ENCODE results near the gene PCDHGA4. TPM values are rescaled to one million over a fixed set of nuclear protein-coding genes. Genes with fewer than 3 reads are reported as not detected.

PCDHGA4 gene
- total and polyA plus RNA-seq, 2 of the 13 experiments (the other 11 are each of a cell fraction or from before 2014, with no cell fraction given) = 0.49 to 0.58 TPM

- ChIA-PET POLR2A (no interaction called here), CTCF (ENCODE audit: low intra/inter-chr PET ratio, low total read pairs) (interaction anchor here (1.2 to 1.3 kb wide), 2 partner anchors 198 to 238 kb away, joined by 3 read pairs; no protein-coding TSS in a partner anchor)
- BruUV-seq (replicated peaks) = TSS peak; percentile 47
- DNase-seq (ENCODE audit: low spot score) (peak; percentile 58), ATAC-seq (peak; percentile 89), FAIRE-seq (peak; percentile 44)
- Histone ChIP-seq H4K20me1 (ENCODE audit: insufficient read depth, low read length) (no peaks in the 10 kb centered on the region), H3K27ac (ENCODE audit: extremely low read length, insufficient read depth, low read length) (no peak overlapping the region), H3K4me3 (replicated peaks in 1 of 3; ENCODE audit: insufficient read depth in 1 of 3, low read depth in 2 of 3, low read length in 3 of 3) (peak overlapping the region; percentile 32 to 58 (median 54); a peak in 5 of 6 replicates), H3K4me2 (ENCODE audit: low read depth, low read length) (peak overlapping the region; percentile 71), H3K79me2 (ENCODE audit: insufficient read depth, low read length) (no peaks in the 10 kb centered on the region), H3K4me1 (ENCODE audit: insufficient read depth, low read length) (peaks cover 18% of the 10 kb centered on the region), H3K36me3 (replicated peaks in 1 of 2; ENCODE audit: control insufficient read depth in 1 of 2, insufficient read depth in 2 of 2, low read length in 2 of 2) (no peaks in the 10 kb centered on the region), H2AFZ (ENCODE audit: low read length) (peak overlapping the region; percentile 91), H3K9ac (ENCODE audit: insufficient read depth, low read depth, low read length) (peak overlapping the region; percentile 54), H3K27me3 (ENCODE audit: control insufficient read depth in 1 of 2, insufficient read depth in 2 of 2, low read length in 2 of 2) (peaks cover 0 to 9% of the 10 kb centered on the region in 2 experiments; a peak in 2 of 5 replicates), H3K9me3 (ENCODE audit: low read length) (no peaks in the 10 kb centered on the region; the same call in 1 of the 2 replicates)
- in situ Hi-C loops (cut with HindIII; ENCODE audit: extremely low pct_ligation_motif_present, low pct_unique_long_range_greater_than_20kb) (no loop called here), intact Hi-C loops (cut with micrococcal nuclease; ENCODE audit: unreplicated experiment) (loop anchor here (5.0 kb wide), 1 partner anchor 236 kb away; no protein-coding TSS in a partner anchor)
- WGBS (ENCODE audit: low lambda C conversion rate) = 35% methylated on average over 27 of the region's 27 CpGs
- peak; percentile 26; the same call in 1 of the 2 replicates for TF ChIP-seq ZNF605 (CRISPR knock-in tag; IDR thresholded peaks at IDR 0.05)
- no peak for TF ChIP-seq ONECUT2 (CRISPR knock-in tag; IDR thresholded peaks at IDR 0.05)
- no peak for TF ChIP-seq GRHL1 (CRISPR knock-in tag; conservative IDR thresholded peaks at IDR 0.05)
- TF ChIP-seq POLR2G (IDR thresholded peaks at IDR 0.05; ENCODE audit: low read depth, low read length) = peak; percentile 34; the same call in 1 of the 2 replicates
- 0 out of 2 replicates have a peak, but pooled peaks have one; percentile 35 for TF ChIP-seq KAT7 (CRISPR knock-in tag; IDR thresholded peaks at IDR 0.05; ENCODE audit: borderline replicate concordance)
- TF ChIP-seq ZNF382 (CRISPR knock-in tag; IDR thresholded peaks at IDR 0.05; ENCODE audit: borderline replicate concordance) = no peak
- TF ChIP-seq ZNF253 (CRISPR knock-in tag; IDR thresholded peaks at IDR 0.05; ENCODE audit: borderline replicate concordance) = 0 out of 2 replicates have a peak, but pooled peaks have one; percentile 47
- TF ChIP-seq HNRNPUL1 (IDR thresholded peaks at IDR 0.05; ENCODE audit: low read depth, low read length) = no peak
- no peak for TF ChIP-seq ZFYVE20 (CRISPR knock-in tag; IDR thresholded peaks at IDR 0.05; ENCODE audit: borderline replicate concordance, low read depth)
- peak; percentile 48 for TF ChIP-seq XRCC5 (optimal IDR thresholded peaks at IDR 0.05; ENCODE audit: low read length)
- TF ChIP-seq BCL3 (CRISPR knock-in tag; IDR thresholded peaks at IDR 0.05) = no peak
- TF ChIP-seq ZNF383 (CRISPR knock-in tag; IDR thresholded peaks at IDR 0.05; ENCODE audit: borderline replicate concordance) = no peak
- TF ChIP-seq TCF12 (IDR thresholded peaks at IDR 0.05) = no peak
- TF ChIP-seq TCF12 (CRISPR knock-in tag; IDR thresholded peaks at IDR 0.05) = no peak
- TF ChIP-seq NFIC (IDR thresholded peaks at IDR 0.05; ENCODE audit: low read length) = no peak
- peak; percentile 35; the same call in 1 of the 2 replicates for TF ChIP-seq MAFF (IDR thresholded peaks at IDR 0.05; ENCODE audit: low read depth, low read length)
- TF ChIP-seq TRAFD1 (CRISPR knock-in tag; IDR thresholded peaks at IDR 0.05; ENCODE audit: borderline replicate concordance) = no peak
- no peak for TF ChIP-seq MED8 (CRISPR knock-in tag; IDR thresholded peaks at IDR 0.05; ENCODE audit: insufficient replicate concordance)
Measured at GRCh38 chr5:141326088-141326854, 28.6 kb upstream of the PCDHGA4 start.

Measured in HepG2 (cell line).